ENCODE results near the gene KL.

Gene KL

GRCh38 chr13:33114146-33114545 lies 97.9 kb downstream of the KL start:
- DNase-seq = peak; percentile 6

GRCh38 chr13:33115274-33115673 lies 99.1 kb downstream of the KL start:
- no peak for DNase-seq
